HepG2 (cell line): ENCODE measurements around the gene CFAP45. TPM values are rescaled to one million over a fixed set of nuclear protein-coding genes. Genes with fewer than 3 reads are reported as not detected.

Experiments
- KMT2B ChIP-seq: IDR thresholded peaks from 2 replicates; pipeline ENCODE4 v1.6.1; 2016; ENCODE audit warnings: missing genetic modification reagents, missing compliant biosample characterization
- PCBP1 ChIP-seq: fragments of 200-400 bp; formaldehyde crosslinking; IDR thresholded peaks from 2 replicates; pipeline ENCODE4 v1.6.1; 2017; ENCODE audit warnings: mild to moderate bottlenecking, low read depth, low read length, borderline replicate concordance
- SOX5 ChIP-seq: IDR thresholded peaks from 2 replicates; pipeline ENCODE4 v1.6.1; 2016; ENCODE audit warnings: borderline replicate concordance
- ZBTB37 ChIP-seq: sonication (generic); formaldehyde crosslinking; IDR thresholded peaks from 2 replicates; pipeline ENCODE4 v1.4.0; 2020; ENCODE audit warnings: mild to moderate bottlenecking, missing genetic modification reagents
- polyA plus RNA-seq, 8 experiments: library from polyadenylated mRNA; depleted of rRNA in 3 of 8; stranded (reverse) in 7 of 8; unstranded in 1 of 8; fragments of >200 nt; fragmentation: Illumina TruSeq in 4 of 8; extraction: Trizol in 4 of 8; gene quantifications; 2 replicates each; pipeline versions ENCODE4 v1.2.1 to v1.2.3, GENCODE V29; 2011 to 2016; ENCODE audit warnings: low read depth in 4 of 8, missing spikeins in 1 of 8, mixed read lengths in 1 of 8; ENCODE audit not compliant: insufficient read depth in 1 of 8
- total RNA-seq, 5 experiments: library from RNA; depleted of rRNA; stranded (reverse); fragments of >200 nt; fragmentation: Illumina TruSeq; extraction: Trizol; gene quantifications; 2 replicates each; pipeline ENCODE4 v1.2.3, GENCODE V29; 2016; ENCODE audit warnings: low read depth in 1 of 5
- TF ChIP-seq, protein P1 (sequence below): sonication (generic); formaldehyde crosslinking; IDR thresholded peaks from 2 replicates; pipeline ENCODE4 v1.4.0; 2020; ENCODE audit warnings: mild to moderate bottlenecking, missing genetic modification reagents
- TF ChIP-seq, protein P2 (sequence below): conservative IDR thresholded peaks from 2 replicates; pipeline ENCODE4 v1.6.1; 2018; ENCODE audit warnings: missing genetic modification reagents
- TF ChIP-seq, protein P3 (sequence below), 2 experiments: sonication (generic) in 1 of 2; formaldehyde crosslinking in 1 of 2; IDR thresholded peaks; 2 replicates each; pipeline versions ENCODE4 v1.5.1 to v1.6.1; 2011 to 2020; ENCODE audit warnings: borderline replicate concordance in 1 of 2, low read depth in 1 of 2, low read length in 1 of 2, mild to moderate bottlenecking in 1 of 2, missing genetic modification reagents in 1 of 2, moderate library complexity in 1 of 2

The CFAP45 gene
- total and polyA plus RNA-seq, 2 of the 13 experiments (the other 11 are each of a cell fraction or from before 2014, with no cell fraction given), result not detected

DNA sequence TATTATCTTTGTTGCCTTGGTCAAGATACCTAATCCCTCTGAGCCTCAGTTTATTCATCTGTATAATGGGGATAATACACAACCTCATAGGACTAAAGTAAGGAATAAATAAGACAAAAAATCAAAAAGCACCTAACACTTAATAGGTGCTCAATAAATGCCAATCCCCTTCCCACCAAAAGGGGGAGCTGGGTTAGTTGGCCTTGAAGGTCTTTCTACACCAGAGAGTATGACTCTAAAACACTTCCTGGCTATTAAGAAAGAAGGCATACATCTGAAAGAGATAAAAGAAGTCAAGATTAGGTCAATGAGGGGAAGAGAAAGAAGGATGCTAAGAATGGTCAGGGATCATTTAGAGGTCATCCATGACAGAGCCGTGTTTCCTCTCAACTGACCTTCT, 48.6 kb downstream of the CFAP45 start (continued):
- TF ChIP-seq, protein P1, sequence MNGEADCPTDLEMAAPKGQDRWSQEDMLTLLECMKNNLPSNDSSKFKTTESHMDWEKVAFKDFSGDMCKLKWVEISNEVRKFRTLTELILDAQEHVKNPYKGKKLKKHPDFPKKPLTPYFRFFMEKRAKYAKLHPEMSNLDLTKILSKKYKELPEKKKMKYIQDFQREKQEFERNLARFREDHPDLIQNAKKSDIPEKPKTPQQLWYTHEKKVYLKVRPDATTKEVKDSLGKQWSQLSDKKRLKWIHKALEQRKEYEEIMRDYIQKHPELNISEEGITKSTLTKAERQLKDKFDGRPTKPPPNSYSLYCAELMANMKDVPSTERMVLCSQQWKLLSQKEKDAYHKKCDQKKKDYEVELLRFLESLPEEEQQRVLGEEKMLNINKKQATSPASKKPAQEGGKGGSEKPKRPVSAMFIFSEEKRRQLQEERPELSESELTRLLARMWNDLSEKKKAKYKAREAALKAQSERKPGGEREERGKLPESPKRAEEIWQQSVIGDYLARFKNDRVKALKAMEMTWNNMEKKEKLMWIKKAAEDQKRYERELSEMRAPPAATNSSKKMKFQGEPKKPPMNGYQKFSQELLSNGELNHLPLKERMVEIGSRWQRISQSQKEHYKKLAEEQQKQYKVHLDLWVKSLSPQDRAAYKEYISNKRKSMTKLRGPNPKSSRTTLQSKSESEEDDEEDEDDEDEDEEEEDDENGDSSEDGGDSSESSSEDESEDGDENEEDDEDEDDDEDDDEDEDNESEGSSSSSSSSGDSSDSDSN (CRISPR knock-in tag), result no peak
- TF ChIP-seq KMT2B (CRISPR knock-in tag) (no peak), ZBTB37 (CRISPR knock-in tag) (no peak), PCBP1 (no peak), SOX5 (no peak)
- TF ChIP-seq, protein P2, sequence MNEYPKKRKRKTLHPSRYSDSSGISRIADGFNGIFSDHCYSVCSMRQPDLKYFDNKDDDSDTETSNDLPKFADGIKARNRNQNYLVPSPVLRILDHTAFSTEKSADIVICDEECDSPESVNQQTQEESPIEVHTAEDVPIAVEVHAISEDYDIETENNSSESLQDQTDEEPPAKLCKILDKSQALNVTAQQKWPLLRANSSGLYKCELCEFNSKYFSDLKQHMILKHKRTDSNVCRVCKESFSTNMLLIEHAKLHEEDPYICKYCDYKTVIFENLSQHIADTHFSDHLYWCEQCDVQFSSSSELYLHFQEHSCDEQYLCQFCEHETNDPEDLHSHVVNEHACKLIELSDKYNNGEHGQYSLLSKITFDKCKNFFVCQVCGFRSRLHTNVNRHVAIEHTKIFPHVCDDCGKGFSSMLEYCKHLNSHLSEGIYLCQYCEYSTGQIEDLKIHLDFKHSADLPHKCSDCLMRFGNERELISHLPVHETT (CRISPR knock-in tag), result no peak
- TF ChIP-seq, protein P3, sequence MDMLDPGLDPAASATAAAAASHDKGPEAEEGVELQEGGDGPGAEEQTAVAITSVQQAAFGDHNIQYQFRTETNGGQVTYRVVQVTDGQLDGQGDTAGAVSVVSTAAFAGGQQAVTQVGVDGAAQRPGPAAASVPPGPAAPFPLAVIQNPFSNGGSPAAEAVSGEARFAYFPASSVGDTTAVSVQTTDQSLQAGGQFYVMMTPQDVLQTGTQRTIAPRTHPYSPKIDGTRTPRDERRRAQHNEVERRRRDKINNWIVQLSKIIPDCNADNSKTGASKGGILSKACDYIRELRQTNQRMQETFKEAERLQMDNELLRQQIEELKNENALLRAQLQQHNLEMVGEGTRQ (IDR thresholded peaks at IDR 0.05; ENCODE audit: low read depth, low read length), result no peak
- TF ChIP-seq, protein P3 (CRISPR knock-in tag; IDR thresholded peaks at IDR 0.05; ENCODE audit: borderline replicate concordance), result no peak
